ELF-1 (cell line): ENCODE results near the gene NEDD4L.

Experiments
- DNase-seq: peaks from one replicate; pipeline ENCODE4 v3.0.0-alpha.2; 2016; ENCODE audit warnings: low read depth, low spot score

Gene NEDD4L

DNA sequence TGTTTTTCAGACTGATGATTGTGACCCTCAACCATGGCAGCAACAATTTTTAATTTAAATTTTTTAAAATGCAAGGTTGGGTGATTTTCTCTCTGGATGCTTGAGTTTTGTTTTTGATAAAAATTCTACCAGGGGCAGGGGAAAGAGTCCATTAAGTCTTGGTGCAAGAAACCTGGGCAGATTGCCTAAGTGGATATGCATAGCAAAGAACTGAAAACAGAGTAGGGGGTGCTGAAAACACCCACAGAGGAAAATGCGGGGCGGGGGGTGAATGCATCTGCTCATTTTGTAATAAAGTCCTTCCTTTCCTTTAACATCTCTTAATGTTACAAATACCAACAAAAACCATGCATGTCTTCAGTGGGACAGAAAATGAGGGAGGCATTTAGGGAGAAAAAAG lies 138.0 kb downstream of the NEDD4L start:
- DNase-seq: no peak

DNA sequence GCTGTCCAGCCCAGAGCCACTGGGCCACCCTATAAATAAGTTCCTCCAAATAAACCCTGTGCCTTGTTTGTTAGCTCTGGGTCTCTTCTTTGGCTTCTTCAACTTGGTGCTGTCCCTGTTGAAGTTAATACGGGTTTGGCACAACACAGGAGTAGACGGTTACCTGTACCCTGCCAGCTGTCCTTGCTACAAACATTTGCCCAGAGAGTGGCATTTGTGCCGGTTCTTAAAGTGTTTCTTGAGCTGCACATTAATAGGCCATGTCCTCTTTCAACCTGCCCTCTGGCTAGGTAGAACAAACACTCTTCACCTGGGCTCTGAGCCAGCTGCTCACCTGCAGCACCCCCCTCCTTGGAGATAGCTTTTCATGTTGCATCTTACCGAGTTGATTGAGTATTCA lies 139.2 kb downstream of the NEDD4L start:
- no peak for DNase-seq

DNA sequence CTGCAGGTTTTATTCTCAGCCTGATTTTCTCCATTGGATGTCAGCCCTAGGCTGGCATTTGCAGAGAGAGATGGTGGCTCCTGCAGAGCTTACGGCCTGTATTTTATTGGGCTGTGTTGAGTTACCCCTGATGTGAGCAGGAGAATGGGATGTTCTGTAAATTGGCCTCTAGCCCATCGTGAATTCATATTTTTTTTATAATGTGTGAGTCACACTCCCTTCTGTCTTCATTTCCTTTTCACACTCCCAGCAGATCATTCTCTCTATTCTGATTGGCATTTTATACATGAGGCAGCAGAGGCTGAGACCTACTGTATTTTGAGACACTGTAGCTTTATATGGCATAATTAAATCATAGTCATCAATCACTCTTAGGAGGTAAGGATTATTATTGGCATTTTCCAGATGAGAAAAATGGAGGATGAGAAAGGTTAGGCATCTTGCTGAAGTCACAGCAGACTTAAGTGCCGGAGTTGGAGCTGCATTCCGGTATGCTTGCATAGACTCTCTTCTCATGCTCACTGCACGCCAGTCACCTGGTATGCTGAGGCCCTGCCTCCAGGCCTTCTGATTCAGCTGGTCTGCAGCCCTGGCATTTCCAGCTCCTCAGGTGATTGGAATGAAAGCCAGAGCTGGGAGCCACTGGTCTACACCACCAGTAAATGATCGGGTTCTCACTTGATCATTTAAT lies 142.4 kb downstream of the NEDD4L start:
- DNase-seq: peak; percentile 68

DNA sequence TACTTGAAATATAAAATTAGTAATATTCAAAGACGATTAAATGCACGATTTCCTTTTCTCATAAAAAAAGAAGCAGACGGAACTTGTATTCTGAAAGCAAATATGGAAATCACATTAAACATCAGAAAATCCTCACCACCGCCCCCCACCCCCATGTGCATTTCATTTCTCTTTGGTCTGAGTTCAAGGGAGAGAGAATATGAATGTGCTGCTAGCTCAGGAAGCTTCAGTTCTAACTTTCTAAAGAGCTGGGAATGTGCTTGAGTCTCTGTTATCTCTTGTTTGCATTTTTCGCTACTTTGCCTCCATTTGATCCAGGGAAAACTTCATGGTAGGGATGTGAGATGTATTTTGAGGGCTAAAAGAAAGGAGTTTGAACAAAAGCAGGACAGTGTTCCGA lies 143.6 kb downstream of the NEDD4L start:
- DNase-seq: no peak

DNA sequence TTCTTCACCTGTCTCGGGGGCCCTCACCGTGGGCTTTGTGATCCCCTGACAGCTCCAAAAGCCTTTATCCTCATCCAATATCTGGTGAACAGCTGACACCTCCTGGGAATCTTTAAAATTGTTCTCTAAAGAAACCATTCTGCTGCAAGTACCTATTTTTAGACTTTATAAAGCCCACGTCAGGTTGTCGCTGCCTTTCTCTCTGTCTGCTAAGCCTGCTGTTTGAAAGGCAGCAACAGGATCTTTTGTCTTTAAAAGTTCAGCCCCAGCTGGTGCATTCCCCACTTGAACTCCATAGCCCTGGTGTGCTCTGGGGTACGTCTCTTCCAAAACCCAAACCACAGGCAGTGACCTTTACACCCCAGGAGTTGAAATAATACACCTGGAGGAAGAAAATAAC lies 145.0 kb downstream of the NEDD4L start:
- no peak for DNase-seq

DNA sequence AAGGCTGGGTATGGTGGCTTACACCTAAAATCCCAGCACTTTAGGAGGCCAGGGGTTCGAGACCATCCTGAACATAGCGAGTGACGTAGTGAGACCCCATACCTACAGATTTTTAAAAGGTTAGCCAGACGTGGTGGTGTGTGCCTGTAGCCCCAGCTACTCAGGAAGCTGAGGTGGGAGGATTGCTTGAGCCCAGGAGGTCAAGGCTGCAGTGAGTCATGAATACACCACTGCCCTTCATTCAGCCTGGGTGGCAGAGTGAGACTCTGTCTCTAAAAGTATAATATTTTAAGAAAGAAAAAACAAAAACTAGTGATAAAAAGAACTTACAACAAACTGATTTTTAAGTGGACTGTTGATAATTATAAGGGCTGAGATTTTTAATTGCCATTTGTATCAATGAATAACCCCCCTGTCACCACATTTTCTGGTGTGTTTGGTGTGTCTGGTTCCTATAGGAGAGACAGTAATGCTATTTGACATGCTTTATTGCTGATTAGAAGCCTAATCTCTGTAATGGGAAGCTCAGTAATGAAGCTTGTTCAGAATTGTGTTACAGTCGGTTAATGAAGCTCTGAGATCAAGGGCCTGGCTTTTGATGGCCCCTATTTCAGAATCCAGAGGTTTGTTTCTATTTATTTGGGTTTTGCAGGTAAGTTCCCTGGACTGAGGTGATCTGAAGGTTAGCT lies 147.0 kb downstream of the NEDD4L start:
- no peak for DNase-seq

DNA sequence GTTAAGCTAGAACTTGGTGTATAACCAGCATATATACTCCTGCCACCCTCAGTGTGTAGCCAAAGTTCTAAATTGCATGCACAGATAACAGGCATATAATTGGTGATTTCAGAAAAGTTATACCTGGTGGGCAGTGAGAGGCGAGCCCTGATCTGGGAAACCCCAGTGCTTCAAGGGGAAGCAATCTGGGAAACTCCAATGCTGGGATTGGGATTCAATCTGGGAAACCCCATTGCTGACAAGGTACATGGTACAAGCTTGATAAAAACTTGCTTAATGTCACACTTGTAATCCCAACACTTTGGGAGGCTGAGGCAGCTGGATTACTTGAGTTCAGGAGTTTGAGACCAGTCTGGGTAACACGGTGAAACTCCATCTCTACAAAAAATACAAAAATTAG lies 147.6 kb downstream of the NEDD4L start:
- DNase-seq: no peak

DNA sequence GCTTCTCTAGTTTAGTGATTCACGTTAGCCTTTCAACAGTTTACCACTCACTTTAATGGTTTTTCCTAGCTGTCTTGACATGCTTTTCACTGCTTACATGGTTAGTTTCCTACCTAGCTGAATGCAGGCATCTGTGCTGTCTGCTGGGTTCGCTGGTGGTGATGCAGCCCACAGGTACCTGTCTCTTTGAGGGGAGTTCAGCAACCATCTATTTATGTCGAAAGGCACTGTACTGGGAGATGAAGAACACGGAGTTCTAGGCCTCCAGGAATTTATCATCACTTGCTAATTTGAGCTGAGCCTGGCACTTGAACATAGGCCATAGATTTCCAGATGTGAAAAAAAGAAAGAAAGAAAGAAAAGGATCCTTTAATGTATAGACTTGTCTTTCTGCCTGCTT lies 148.5 kb downstream of the NEDD4L start:
- no peak for DNase-seq

DNA sequence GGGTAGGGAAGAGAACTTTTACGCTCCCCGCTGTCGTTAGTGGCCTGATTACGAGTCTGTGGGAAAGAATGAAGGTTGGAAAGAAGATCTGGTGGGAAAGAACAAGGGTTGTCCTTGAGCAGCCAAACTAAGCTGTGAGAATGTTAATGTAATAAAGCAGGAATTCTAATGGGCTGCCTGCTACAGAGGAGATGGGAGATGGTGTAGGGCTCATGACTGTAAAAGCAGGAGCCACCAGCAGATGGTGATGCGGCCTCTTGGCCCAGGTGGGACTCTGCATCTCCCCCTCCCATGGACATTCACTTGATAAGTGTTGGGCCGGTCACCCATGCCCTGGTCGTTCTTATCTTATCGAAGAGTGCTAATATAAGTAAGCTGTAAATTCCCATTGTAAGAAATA lies 150.0 kb downstream of the NEDD4L start:
- peak; percentile 85 for DNase-seq

DNA sequence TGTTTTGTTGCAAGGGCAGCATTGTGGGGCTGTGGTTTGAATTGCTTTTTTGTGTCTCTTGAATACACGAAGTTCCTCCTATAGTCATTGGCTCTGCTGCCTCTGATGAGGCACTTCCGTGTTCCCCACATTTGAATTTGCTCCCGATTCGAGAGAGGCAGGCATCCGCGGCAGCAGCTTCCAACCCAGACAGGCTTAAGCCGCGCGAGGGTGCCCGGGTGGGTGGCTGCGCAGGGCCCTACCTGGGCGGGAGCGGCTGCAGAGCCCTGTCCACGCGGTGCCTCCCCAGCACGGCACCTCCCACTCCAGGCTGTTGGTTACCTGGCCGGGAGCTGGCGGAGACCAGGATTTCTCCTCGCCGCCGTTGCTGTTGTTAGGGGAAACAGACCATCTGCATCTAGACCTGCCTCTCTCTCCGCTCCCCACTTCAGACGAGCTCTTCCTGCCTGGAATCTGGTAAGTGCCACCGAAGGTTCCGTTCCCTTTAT lies 151.3 kb downstream of the NEDD4L start:
- DNase-seq: peak; percentile 42

DNA sequence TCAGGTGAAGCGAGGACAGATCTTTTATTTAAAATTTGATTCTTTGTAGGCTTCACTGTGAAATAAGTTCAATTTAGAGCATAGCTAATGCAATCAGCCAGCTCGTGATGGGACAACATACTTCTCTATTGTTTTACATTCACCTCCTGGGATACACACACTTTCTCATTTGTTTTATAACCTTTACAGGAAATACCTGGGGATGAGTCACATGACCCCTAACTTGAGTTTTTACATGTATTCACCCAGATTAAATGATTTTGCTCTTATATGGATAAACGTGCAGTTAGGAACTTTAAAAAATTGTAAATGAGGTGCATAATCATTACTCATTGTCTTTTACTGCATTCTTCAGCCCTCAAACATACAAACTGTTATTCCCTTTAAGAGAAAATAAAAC lies 152.1 kb downstream of the NEDD4L start:
- no peak for DNase-seq

DNA sequence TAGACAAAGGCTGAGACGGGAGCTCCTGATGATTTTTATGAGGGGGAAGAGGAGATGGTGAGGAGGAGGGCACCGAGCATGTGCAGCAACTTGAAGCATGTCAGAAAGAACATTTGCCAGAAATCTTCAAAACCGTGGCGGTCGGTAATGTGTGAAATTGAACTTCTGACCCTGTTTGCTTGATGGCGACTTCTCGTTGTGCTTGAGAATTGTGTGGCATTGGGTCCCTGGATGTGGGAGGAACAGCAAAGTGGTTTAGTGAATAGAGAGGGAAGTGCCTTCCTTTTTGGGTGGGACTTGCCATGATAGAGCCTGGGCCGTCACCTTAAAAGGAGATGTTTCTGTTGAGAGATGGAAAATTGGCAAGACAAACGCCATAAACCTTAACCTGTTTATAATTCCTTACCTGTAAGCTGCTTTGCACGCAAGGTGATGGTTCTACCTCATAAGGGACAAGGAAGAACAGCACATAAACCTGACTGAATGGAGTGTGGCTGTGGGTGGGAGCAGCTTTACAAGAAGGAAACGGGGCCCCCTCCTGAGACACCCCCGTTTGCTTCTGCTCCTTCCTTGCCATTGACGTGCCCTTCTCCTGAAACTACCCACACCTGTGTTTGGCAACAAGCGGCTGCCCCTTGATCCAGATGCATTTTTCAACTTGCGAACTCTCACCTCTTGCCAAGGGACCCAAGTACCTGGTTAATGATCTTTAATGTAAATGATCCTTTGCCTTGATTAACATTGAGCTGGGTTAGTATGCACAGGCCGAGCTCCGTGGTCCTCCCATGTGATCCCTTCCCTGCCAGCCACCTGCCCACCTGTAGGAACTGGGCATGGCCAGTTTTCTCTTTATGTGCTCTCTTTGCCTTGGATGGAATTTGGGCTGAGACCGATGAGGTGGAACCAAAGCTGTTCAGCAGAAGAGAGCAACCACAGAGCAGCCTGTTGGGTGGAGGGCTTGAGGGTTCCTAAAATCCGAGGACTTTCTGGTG lies 153.2 kb downstream of the NEDD4L start:
- no peak for DNase-seq

DNA sequence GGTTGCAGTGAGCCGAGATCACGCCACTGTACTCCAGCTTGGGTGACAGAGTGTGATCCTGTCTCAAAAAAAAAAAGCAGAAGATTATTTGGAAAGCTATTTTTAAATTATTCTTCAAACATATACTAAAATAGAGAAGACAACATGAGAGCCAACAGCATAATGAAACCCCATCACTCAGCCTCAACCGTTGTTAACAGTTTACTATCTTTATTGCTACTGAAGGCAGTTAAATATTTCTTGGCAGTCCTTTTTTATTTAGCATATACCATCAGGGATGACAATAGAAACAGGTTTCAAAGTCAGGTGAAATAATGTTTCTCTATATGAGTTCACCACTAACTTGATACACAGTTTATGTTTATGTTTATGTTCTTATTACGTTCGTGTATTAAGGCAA lies 157.2 kb downstream of the NEDD4L start:
- no peak for DNase-seq

DNA sequence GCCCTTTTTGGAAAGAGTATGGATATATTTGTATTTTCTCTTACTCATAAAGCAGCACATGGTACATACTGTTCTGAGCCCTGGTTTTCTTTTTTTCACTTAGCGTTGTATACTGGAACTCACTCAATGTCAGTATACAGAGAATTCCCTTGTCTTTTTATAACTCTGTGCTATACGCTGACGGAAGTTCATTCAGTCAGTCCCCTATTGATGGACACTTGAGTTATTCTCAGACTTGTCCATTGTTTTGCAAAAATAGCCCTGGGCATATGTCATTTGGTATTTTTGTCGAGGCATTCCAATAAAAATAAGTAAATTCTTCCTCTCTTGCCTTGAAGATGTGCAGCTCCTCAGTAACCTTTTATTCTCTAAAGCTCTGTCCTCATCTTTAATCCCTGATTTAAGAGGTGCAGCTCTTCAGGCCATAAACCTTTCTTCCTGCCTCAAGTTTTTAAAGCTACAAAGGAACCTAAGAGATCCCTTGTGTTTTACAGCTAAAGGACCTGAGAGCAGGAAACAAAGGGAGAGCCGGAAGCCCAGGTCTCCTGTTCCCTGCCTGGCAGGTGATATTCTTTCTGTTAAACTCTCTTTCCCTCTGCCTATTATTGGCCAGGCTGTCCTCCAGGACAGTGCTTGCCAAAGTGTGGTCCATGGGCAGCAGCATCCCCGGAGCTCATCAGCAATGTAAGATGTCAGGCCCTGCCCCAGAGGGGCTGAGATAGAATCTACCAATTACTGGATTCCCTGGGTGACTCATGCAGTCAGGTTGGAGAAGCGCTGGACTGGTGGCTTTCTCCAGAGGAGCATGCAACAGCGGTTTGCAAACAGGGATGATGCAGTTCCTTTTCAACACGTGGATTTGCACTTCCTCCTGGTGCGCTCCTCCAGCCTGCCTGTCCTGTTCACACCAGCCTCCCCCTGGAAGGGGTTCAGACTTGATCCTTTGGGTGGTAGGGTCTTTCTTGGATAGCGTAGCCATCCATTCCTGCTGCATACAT lies 158.0 kb downstream of the NEDD4L start:
- peak; percentile 60 for DNase-seq

DNA sequence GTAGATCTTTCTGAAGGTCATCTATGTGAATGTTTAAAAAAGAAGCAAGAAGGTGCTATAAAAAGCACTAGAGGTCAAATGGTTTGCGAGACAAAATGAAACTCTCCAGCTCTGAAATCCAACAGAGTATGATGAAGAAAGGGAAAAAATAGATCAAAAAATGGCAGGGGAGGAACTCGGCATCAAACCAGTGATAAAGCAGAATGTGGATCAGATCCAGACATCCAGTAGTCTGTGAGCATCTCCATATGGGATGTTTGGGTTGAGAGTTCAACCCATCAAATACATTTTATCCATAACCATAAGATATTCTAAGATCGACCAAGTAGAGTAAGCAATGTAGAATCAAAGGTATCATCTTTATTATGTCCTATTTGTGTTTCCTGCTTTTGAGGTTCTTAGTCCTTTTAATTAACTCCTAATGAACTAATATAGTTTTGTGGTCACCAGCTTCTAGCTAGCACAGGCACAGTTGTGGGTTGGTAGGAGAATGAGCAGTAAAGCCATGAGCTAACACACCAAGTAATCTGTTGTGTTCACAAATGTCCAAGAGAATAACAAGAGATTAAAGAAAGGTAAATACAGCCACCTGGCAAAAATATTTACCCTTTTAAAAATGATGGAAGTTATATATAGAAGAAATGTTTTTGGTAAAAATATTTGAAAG lies 160.9 kb downstream of the NEDD4L start:
- DNase-seq: no peak

DNA sequence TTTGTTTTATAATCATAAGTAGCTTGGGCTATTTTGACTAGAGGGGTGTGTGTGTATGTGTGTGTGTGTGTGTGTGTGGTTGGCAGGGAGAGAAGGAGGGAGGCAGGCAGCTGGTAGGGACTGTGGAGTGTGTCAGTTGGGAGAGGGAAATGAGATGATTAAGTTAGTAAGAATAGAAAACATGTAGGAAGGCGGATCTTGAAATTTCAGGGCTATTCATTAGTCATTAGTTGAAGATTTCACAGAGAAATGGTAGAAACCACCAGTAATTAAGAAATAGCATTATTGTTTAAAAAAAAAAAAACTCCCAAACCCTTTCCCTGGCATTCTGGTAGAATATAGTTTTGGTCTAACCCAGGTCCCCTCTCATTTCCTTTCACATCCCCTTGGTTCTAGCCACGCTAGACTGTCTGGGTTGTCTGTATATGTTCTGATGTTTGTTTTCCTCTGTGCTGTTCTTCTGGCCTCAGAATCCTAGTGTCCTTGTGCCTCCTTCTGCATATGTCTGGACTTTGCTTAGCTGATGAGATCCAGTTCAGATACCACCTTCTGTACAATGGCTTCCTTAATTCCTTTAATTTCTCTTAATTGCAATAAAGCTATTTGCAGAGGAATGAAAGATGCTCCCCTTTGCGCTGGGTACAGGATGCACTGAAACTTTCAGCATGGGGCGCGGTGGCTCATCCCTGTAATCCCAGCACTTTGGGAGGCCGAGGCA lies 161.6 kb downstream of the NEDD4L start:
- no peak for DNase-seq

DNA sequence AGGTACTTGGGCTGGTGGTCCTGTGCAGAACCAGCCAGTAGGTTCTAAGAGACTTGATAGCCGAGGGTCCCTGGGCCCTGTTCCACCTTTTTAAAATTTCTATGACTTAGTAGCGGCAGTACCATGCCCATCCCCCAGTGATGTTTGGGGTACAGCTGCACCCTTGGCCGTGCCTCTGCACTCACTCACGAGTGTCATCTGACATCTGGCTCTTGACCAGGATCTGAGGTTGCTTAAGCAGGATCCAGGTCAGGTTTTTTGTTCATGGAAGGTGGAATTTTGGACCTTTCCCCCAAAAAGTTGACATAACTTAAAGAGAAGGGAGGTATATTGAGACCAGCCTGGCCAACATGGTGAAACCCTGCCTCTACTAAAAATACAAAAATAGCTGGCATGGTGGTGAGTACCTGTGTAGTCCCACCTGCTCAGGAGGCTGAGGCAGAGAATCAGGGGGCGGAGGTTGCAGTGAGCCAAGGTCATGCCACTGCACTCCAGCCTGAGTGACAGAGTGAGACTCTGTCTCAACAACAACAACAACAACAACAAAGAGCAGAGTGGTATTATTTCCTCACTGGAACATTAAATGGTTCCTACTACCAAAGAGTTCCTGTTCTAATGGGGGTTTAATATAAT lies 163.6 kb downstream of the NEDD4L start:
- no peak for DNase-seq

DNA sequence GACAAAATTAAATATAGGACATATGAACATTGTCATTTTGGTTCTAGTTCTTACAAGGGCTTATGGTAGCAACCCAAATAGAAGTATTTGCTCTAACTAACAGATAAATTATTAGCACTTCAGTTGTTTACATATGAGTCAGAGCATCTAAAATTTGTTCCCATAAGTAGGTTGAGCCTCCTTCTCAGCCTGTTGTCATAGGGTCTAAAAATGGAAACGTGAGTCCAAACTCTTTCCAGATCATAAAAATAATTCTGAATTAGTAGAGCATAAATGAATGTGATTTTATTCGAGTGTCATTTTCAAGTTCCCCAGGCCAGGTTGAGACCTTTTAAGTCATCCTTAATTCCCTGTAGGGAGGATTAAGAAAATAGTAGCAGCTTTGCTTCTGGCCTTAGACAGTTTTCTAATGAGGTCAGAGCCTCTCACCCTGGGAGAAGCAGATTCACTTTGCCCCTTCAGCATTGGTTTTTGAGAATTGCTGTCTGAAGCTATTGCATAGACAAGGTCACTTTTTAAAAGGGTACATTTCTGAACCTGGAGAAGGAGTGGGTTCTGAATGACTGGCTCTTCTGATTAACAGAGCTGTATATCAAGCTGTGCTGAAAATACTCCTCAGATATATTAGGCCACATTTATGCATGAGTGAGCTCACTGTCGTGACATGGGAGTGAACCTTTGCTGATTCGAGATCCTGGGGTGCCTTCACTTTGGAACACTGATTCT lies 164.3 kb downstream of the NEDD4L start:
- DNase-seq: no peak

DNA sequence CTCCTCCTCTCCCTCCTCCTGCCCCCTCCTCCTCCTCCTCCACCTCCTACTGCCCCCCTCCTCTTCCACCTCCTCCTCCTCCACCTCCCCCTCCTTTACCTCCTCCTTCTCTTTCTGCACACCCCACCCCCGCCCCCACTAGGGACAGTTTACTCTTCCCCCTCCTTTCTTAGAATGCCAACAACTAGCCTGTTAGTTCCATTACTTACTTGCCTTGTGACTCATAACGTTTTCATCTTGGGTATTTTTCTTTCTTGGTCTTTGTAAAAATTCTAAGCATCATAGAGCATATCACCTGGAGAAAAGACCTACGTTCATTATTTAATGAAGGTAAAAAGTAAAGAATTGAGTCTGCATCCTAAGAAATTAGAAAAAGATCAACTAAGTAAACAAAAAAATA lies 165.3 kb downstream of the NEDD4L start:
- no peak for DNase-seq
